Fibroblast of lung (primary cell): ENCODE results near the gene OR52R1. TPM values are rescaled to one million over a fixed set of nuclear protein-coding genes. Genes with fewer than 3 reads are reported as not detected.

Experiments
- DNase-seq, 2 donors: peaks; one replicate each; pipeline versions ENCODE4 v3.0.0 to v3.0.0-alpha.2; 2010; ENCODE audit warnings: low read depth in 2 of 2
- H2AFZ ChIP-seq: 2 replicates; pipeline ENCODE4 v1.5.1; 2012; ENCODE audit warnings: low read length, control low read depth, inconsistent platforms
- H3K27ac ChIP-seq: 2 replicates; pipeline ENCODE4 v1.5.1; 2011; ENCODE audit warnings: low read length, control low read depth; ENCODE audit not compliant: insufficient read depth
- H3K27me3 ChIP-seq: 2 replicates; pipeline ENCODE4 v1.5.1; 2011; ENCODE audit warnings: mild to moderate bottlenecking, low read length; ENCODE audit not compliant: control insufficient read depth, insufficient read depth
- H3K36me3 ChIP-seq: 2 replicates; pipeline ENCODE4 v1.5.1; 2011; ENCODE audit warnings: low read length; ENCODE audit not compliant: control insufficient read depth, insufficient read depth
- H3K4me1 ChIP-seq: 2 replicates; pipeline ENCODE4 v1.5.1; 2011; ENCODE audit warnings: low read length; ENCODE audit not compliant: control insufficient read depth, insufficient read depth; ENCODE audit errors: extremely low read depth
- H3K4me2 ChIP-seq: 2 replicates; pipeline ENCODE4 v1.5.1; 2011; ENCODE audit warnings: low read length, control low read depth; ENCODE audit not compliant: insufficient read depth; ENCODE audit errors: extremely low read depth
- H3K4me3 ChIP-seq, 4 experiments: fragments of 200-600 bp in 1 of 4; sonication (generic) in 1 of 4; replicated peaks in 1 of 4; 2 replicates each; pipeline ENCODE4 v1.5.1; 2011 to 2016; ENCODE audit warnings: low read length in 4 of 4, low read depth in 3 of 4, mild to moderate bottlenecking in 3 of 4, control low read depth in 2 of 4, inconsistent platforms in 1 of 4, mixed read lengths in 1 of 4; ENCODE audit not compliant: insufficient read depth in 1 of 4; ENCODE audit errors: control extremely low read depth in 1 of 4
- H3K79me2 ChIP-seq: 2 replicates; pipeline ENCODE4 v1.5.1; 2012; ENCODE audit warnings: mild to moderate bottlenecking, low read length, inconsistent platforms; ENCODE audit not compliant: control insufficient read depth, insufficient read depth
- H3K9ac ChIP-seq: 2 replicates; pipeline ENCODE4 v1.5.1; 2011; ENCODE audit warnings: mild to moderate bottlenecking, low read length, control low read depth; ENCODE audit not compliant: insufficient read depth
- H3K9me3 ChIP-seq: 2 replicates; pipeline ENCODE4 v1.5.1; 2012; ENCODE audit warnings: low read depth, low read length; ENCODE audit not compliant: control insufficient read depth, insufficient read depth
- H4K20me1 ChIP-seq: 2 replicates; pipeline ENCODE4 v1.5.1; 2011; ENCODE audit warnings: low read length; ENCODE audit not compliant: control insufficient read depth, insufficient read depth; ENCODE audit errors: extremely low read depth
- EZH2 ChIP-seq: IDR thresholded peaks from 2 replicates; pipeline ENCODE4 v1.5.1; 2012; ENCODE audit warnings: low read length, control low read depth, mild to moderate bottlenecking; ENCODE audit errors: missing control alignments
- polyA plus RNA-seq, 2 donors: library from polyadenylated mRNA; depleted of rRNA in 1 of 2; stranded (reverse) in 1 of 2; unstranded in 1 of 2; fragments of >200 nt; gene quantifications; 2 replicates each; pipeline ENCODE4 v1.2.1, GENCODE V29; 2011 to 2012; ENCODE audit warnings: missing spikeins in 1 of 2
- total RNA-seq: library from RNA; depleted of rRNA; stranded (reverse); fragments of >200 nt; gene quantifications from 2 replicates; pipeline ENCODE4 v1.2.1, GENCODE V29; 2014
- TF ChIP-seq, protein P1 (sequence below), 2 donors: IDR thresholded peaks in 1 of 2; conservative IDR thresholded peaks in 1 of 2; 1 replicate in 1 of 2; 2 replicates in 1 of 2; pipeline ENCODE4 v1.5.1; 2011 to 2012; ENCODE audit warnings: low read length in 2 of 2, control low read depth in 1 of 2, inconsistent platforms in 1 of 2, low read depth in 1 of 2, mild to moderate bottlenecking in 1 of 2

Gene OR52R1
- total and polyA plus RNA-seq, 2 donors (not counting 1 experiment from before 2014, with no cell fraction given), result not detected

DNA sequence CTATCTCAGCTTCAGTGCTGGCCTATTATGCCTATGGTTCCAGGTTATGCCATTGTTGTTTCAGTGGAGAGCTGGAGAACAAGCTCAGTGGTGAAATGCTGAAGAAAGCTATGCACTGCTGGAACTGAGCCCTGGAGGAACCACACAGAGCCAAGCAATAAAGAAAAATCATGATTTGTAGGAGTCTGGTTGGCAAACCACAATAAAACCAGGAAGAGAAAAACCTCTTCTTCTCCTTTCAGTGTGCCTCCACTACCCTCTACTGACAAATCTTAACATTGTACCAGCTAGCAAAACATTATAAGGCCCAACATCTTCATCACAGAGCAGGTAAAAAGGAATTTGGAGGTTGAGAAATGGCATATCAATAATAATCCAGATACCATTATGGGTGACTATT is 22.2 kb upstream of the OR52R1 start:
- Histone ChIP-seq H2AFZ (no peak overlapping the region), H4K20me1 (no peaks in the 10 kb centered on the region), H3K36me3 (no peaks in the 10 kb centered on the region), H3K27me3 (no peaks in the 10 kb centered on the region), H3K79me2 (no peaks in the 10 kb centered on the region), H3K4me3 (no peak overlapping the region), H3K4me1 (no peaks in the 10 kb centered on the region), H3K9ac (no peak overlapping the region), H3K9me3 (no peaks in the 10 kb centered on the region), H3K27ac (no peak overlapping the region), H3K4me2 (no peak overlapping the region)
- TF ChIP-seq, protein P1, sequence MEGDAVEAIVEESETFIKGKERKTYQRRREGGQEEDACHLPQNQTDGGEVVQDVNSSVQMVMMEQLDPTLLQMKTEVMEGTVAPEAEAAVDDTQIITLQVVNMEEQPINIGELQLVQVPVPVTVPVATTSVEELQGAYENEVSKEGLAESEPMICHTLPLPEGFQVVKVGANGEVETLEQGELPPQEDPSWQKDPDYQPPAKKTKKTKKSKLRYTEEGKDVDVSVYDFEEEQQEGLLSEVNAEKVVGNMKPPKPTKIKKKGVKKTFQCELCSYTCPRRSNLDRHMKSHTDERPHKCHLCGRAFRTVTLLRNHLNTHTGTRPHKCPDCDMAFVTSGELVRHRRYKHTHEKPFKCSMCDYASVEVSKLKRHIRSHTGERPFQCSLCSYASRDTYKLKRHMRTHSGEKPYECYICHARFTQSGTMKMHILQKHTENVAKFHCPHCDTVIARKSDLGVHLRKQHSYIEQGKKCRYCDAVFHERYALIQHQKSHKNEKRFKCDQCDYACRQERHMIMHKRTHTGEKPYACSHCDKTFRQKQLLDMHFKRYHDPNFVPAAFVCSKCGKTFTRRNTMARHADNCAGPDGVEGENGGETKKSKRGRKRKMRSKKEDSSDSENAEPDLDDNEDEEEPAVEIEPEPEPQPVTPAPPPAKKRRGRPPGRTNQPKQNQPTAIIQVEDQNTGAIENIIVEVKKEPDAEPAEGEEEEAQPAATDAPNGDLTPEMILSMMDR (conservative IDR thresholded peaks at IDR 0.05 in 1 of 2, IDR thresholded peaks at IDR 0.05 in 1 of 2; ENCODE audit: low read depth in 1 of 2, low read length in 2 of 2), result peak in 1 of 2 donors; percentile 32
- TF ChIP-seq EZH2, result no peak
- peak in 1 of 2 donors; percentile 12 for DNase-seq

DNA sequence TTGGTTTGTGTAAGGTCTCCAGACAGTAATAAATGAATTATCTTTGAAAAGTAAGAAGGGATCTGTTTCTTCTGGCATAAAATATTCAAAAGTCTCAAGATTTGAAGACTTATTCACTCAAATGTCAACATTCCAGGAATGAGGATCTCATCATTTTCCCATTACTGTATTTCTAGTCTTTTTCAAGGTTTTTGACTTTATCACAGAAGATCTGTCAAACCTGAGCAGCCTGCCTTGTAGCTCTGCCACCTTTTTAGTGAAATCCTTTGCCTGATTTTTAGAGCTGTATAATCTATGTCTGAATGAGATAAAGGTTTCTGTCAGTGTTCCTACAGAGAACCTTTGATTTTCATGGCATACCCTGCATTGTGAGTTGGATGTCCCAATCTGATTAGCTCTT is 21.0 kb upstream of the OR52R1 start:
- Histone ChIP-seq H3K9ac (no peak overlapping the region), H3K36me3 (no peaks in the 10 kb centered on the region), H3K9me3 (no peaks in the 10 kb centered on the region), H4K20me1 (no peaks in the 10 kb centered on the region), H3K27me3 (no peaks in the 10 kb centered on the region), H3K79me2 (no peaks in the 10 kb centered on the region), H2AFZ (no peak overlapping the region), H3K27ac (no peak overlapping the region), H3K4me1 (no peaks in the 10 kb centered on the region), H3K4me2 (no peak overlapping the region), H3K4me3 (no peak overlapping the region)
- no peak for DNase-seq
- TF ChIP-seq, protein P1 (conservative IDR thresholded peaks at IDR 0.05 in 1 of 2, IDR thresholded peaks at IDR 0.05 in 1 of 2; ENCODE audit: low read depth in 1 of 2, low read length in 2 of 2), result no peak
- no peak for TF ChIP-seq EZH2

DNA sequence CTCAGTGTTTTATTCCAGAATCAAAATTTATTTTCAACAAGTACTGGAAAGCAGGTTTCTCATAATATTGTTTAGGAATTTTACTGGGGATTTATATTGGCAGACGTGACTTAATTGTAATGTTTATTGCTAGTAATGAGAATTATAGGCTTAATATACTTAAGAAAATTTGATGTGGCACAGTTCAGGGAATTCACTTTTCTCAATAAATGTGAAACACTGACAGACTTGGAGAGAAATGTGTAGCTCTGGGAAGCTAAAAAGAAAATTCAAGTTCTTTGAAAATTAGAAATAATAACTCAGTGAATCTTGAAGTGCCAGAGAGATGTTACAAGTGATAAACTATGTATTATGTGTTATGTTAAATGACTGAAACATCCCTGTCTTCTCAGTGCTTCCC is 16.8 kb upstream of the OR52R1 start, which contains the start of gene OR51F2:
Gene OR51F2 (plus strand): TSS at position 301 of the 400 bp plus-strand sequence. CDS start 101 bp downstream, outside the sequence.
- no peaks in the 10 kb centered on the region for H3K4me1 ChIP-seq
- no peak within 1 kb of the TSS for H2AFZ ChIP-seq
- no peak within 1 kb of the TSS for H3K4me2 ChIP-seq
- no peak within 1 kb of the TSS for H3K4me3 ChIP-seq
- TF ChIP-seq, protein P1 (conservative IDR thresholded peaks at IDR 0.05 in 1 of 2, IDR thresholded peaks at IDR 0.05 in 1 of 2; ENCODE audit: low read depth in 1 of 2, low read length in 2 of 2), result no peak
- TF ChIP-seq EZH2, result no peak
- no peaks in the 10 kb centered on the region for H3K36me3 ChIP-seq
- H4K20me1 ChIP-seq, result no peaks in the 10 kb centered on the region
- H3K9ac ChIP-seq, result no peak within 1 kb of the TSS
- no peak for DNase-seq
- H3K9me3 ChIP-seq, result no peaks in the 10 kb centered on the region
- H3K27ac ChIP-seq, result no peak within 1 kb of the TSS
- no peaks in the 10 kb centered on the region for H3K79me2 ChIP-seq
- H3K27me3 ChIP-seq, result no peaks in the 10 kb centered on the region
